SK-N-SH (cell line): Measurements from ENCODE around the gene TCFL5. TPM values are rescaled to one million over a fixed set of nuclear protein-coding genes. Genes with fewer than 3 reads are reported as not detected.

Experiments
- CTCF ChIA-PET: fragments of 300-600, 350-600 bp; formaldehyde crosslinking; extraction: SDS; loops from one replicate; lab custom pipeline; 2021; lab: Yijun Ruan, JAX
- POLR2A ChIA-PET: fragments of 350-600 bp; sonication (Branson Sonifier 250); formaldehyde crosslinking; extraction: SDS; loops from one replicate; lab custom pipeline; 2020; ENCODE audit warnings: antibody characterized with exemption, inconsistent platforms; lab: Yijun Ruan, JAX
- DNase-seq: peaks from one replicate; pipeline ENCODE4 v3.0.0; 2012
- H2AFZ ChIP-seq: fragments of 200-600 bp; sonication (generic); 2 replicates; pipeline ENCODE4 v1.8.1; 2016; ENCODE audit warnings: antibody characterized with exemption, mild to moderate bottlenecking, low read depth
- H3F3A ChIP-seq: fragments of 200-600 bp; sonication (generic); replicated peaks from 2 replicates; pipeline ENCODE3; 2016; ENCODE audit warnings: antibody characterized with exemption, mild to moderate bottlenecking; ENCODE audit not compliant: insufficient read depth
- H3K27ac ChIP-seq, 2 experiments: fragments of 200-500 bp in 1 of 2; fragments of 200-600 bp in 1 of 2; sonication (Bioruptor generic) in 1 of 2; sonication (generic), shearing (Covaris generic) in 1 of 2; 2 replicates each; pipeline versions ENCODE4 v1.5.1 to v1.6.1; 2014 to 2016; ENCODE audit warnings: low read depth in 2 of 2, inconsistent platforms in 1 of 2, low read length in 1 of 2, mild to moderate bottlenecking in 1 of 2, mixed read lengths in 1 of 2
- H3K27me3 ChIP-seq: fragments of 200-600 bp; sonication (generic), shearing (Covaris generic); 2 replicates; pipeline ENCODE4 v1.6.1; 2016; ENCODE audit warnings: mixed run types; ENCODE audit not compliant: insufficient read depth
- H3K36me3 ChIP-seq, 2 experiments: fragments of 200-500 bp in 1 of 2; fragments of 200-600 bp in 1 of 2; sonication (Bioruptor generic) in 1 of 2; sonication (generic) in 1 of 2; replicated peaks in 1 of 2; 2 replicates each; pipeline versions ENCODE3 to v1.5.1; 2014 to 2016; ENCODE audit warnings: low read length in 1 of 2, mild to moderate bottlenecking in 1 of 2; ENCODE audit not compliant: insufficient read depth in 2 of 2, control insufficient read depth in 1 of 2
- H3K4me1 ChIP-seq, 2 experiments: fragments of 200-500 bp in 1 of 2; fragments of 200-600 bp in 1 of 2; sonication (Bioruptor generic) in 1 of 2; sonication (generic), shearing (Covaris generic) in 1 of 2; 2 replicates each; pipeline versions ENCODE4 v1.5.1 to v1.6.1; 2014 to 2016; ENCODE audit warnings: low read depth in 1 of 2, low read length in 1 of 2, mixed run types in 1 of 2; ENCODE audit not compliant: insufficient read depth in 2 of 2, control insufficient read depth in 1 of 2
- H3K4me2 ChIP-seq: fragments of 200-600 bp; sonication (generic), shearing (Covaris generic); 2 replicates; pipeline ENCODE4 v1.6.1; 2017; ENCODE audit warnings: mixed run types
- H3K4me3 ChIP-seq, 2 experiments: fragments of 200-500 bp in 1 of 2; fragments of 200-600 bp in 1 of 2; sonication (Bioruptor generic) in 1 of 2; sonication (generic), shearing (Covaris generic) in 1 of 2; 2 replicates each; pipeline versions ENCODE4 v1.5.1 to v1.8.1; 2014 to 2016; ENCODE audit warnings: low read depth in 2 of 2, inconsistent platforms in 1 of 2, low read length in 1 of 2, mild to moderate bottlenecking in 1 of 2, mixed read lengths in 1 of 2, moderate library complexity in 1 of 2
- H3K79me2 ChIP-seq: fragments of 200-600 bp; sonication (generic); 2 replicates; pipeline ENCODE4 v1.8.1; 2017; ENCODE audit warnings: mild to moderate bottlenecking; ENCODE audit not compliant: insufficient read depth
- H3K9ac ChIP-seq: fragments of 200-600 bp; sonication (generic); 2 replicates; pipeline ENCODE4 v1.6.1; 2017; ENCODE audit warnings: mixed run types
- H3K9me2 ChIP-seq: fragments of 200-600 bp; sonication (generic); 2 replicates; pipeline ENCODE4 v1.6.1; 2017; ENCODE audit warnings: mixed run types
- H3K9me3 ChIP-seq: fragments of 200-600 bp; sonication (generic); 2 replicates; pipeline ENCODE4 v1.6.1; 2017; ENCODE audit warnings: mixed run types, mild to moderate bottlenecking, moderate library complexity
- H4K20me1 ChIP-seq: fragments of 200-600 bp; sonication (generic); 2 replicates; pipeline ENCODE4 v1.6.1; 2017; ENCODE audit warnings: mild to moderate bottlenecking, mixed run types; ENCODE audit not compliant: insufficient read depth
- EP300 ChIP-seq, 2 experiments: IDR thresholded peaks; 2 replicates each; pipeline versions ENCODE4 v1.4.0 to v1.6.1; 2012; ENCODE audit warnings: borderline replicate concordance in 1 of 2, low read depth in 1 of 2, low read length in 1 of 2
- EZH2phosphoT487 ChIP-seq: fragments of 200-600 bp; sonication (generic); IDR thresholded peaks from 2 replicates; pipeline ENCODE4 v1.6.1; 2017; ENCODE audit warnings: low read depth, mixed run types, mild to moderate bottlenecking, antibody characterized with exemption, moderate library complexity, borderline replicate concordance
- FOSL2 ChIP-seq: IDR thresholded peaks from 2 replicates; pipeline ENCODE4 v1.4.0; 2012; ENCODE audit warnings: low read depth, mild to moderate bottlenecking, moderate library complexity, borderline replicate concordance
- FOXM1 ChIP-seq: IDR thresholded peaks from 2 replicates; pipeline ENCODE4 v1.4.0; 2012; ENCODE audit warnings: low read depth, mild to moderate bottlenecking
- GABPA ChIP-seq: IDR thresholded peaks from 2 replicates; pipeline ENCODE4 v1.4.0; 2012; ENCODE audit warnings: low read depth, mild to moderate bottlenecking
- GATA2 ChIP-seq: sonication (generic); formaldehyde crosslinking; IDR thresholded peaks from 2 replicates; pipeline ENCODE4 v1.5.0; 2020; ENCODE audit warnings: mild to moderate bottlenecking, missing genetic modification reagents
- IRF3 ChIP-seq: fragments of 150-350 bp; IDR thresholded peaks from 2 replicates; pipeline ENCODE4 v1.6.1; 2016; ENCODE audit warnings: mild to moderate bottlenecking, low read depth, low read length
- JUND ChIP-seq: IDR thresholded peaks from 2 replicates; pipeline ENCODE4 v1.4.0; 2012
- MXI1 ChIP-seq: IDR thresholded peaks from 2 replicates; pipeline ENCODE4 v1.6.1; 2012; ENCODE audit warnings: mild to moderate bottlenecking, low read depth, low read length, improper control_type of control experiment
- NFIC ChIP-seq: IDR thresholded peaks from 2 replicates; pipeline ENCODE4 v1.4.0; 2012; ENCODE audit warnings: borderline replicate concordance
- POLR2AphosphoS5 ChIP-seq: IDR thresholded peaks from 2 replicates; pipeline ENCODE4 v1.6.1; 2012; ENCODE audit warnings: low read depth, low read length
- RAD21 ChIP-seq: IDR thresholded peaks from 2 replicates; pipeline ENCODE4 v1.6.1; 2012; ENCODE audit warnings: mild to moderate bottlenecking, low read length
- RCOR1 ChIP-seq: fragments of 150-350 bp; IDR thresholded peaks from 2 replicates; pipeline ENCODE4 v1.6.1; 2017; ENCODE audit warnings: antibody characterized with exemption, low read length
- RXRA ChIP-seq: IDR thresholded peaks from 2 replicates; pipeline ENCODE4 v1.4.0; 2012; ENCODE audit warnings: low read depth, mild to moderate bottlenecking, borderline replicate concordance
- SIN3A ChIP-seq: IDR thresholded peaks from 2 replicates; pipeline ENCODE4 v1.6.1; 2012; ENCODE audit warnings: low read depth, mild to moderate bottlenecking, low read length, moderate library complexity, borderline replicate concordance
- TAF1 ChIP-seq: IDR thresholded peaks from 2 replicates; pipeline ENCODE4 v1.6.1; 2012; ENCODE audit warnings: low read depth, mild to moderate bottlenecking, low read length, moderate library complexity, borderline replicate concordance
- USF2 ChIP-seq: fragments of 150-350 bp; IDR thresholded peaks from 2 replicates; pipeline ENCODE4 v1.6.1; 2017; ENCODE audit warnings: antibody characterized with exemption, low read length, low read depth, borderline replicate concordance
- WGBS: methylation state at CpG from one replicate; pipeline ENCODE4 v1.1.6; 2017; ENCODE audit warnings: low lambda C conversion rate; 5-methylcytosine and 5-hydroxymethylcytosine counted together
- polyA plus RNA-seq, 3 experiments: library from polyadenylated mRNA; depleted of rRNA; stranded (reverse); fragments of >200 nt; gene quantifications; 2 replicates each; pipeline ENCODE4 v1.2.3, GENCODE V29; 2012
- TF ChIP-seq, protein P1 (sequence below): IDR thresholded peaks from 2 replicates; pipeline ENCODE4 v1.4.0; 2012; ENCODE audit warnings: low read depth, borderline replicate concordance
- TF ChIP-seq, protein P2 (sequence below): fragments of 200-600 bp; sonication (generic); IDR thresholded peaks from 2 replicates; pipeline ENCODE4 v1.6.1; 2017; ENCODE audit warnings: antibody characterized with exemption, mild to moderate bottlenecking, moderate library complexity
- TF ChIP-seq, protein P3 (sequence below): IDR thresholded peaks from 2 replicates; pipeline ENCODE4 v1.6.1; 2012; ENCODE audit warnings: mild to moderate bottlenecking, low read depth, low read length, moderate library complexity

The TCFL5 gene
- polyA plus RNA-seq, 1 of the 3 experiments (the other 2 are of a cell fraction), result 10.1 TPM

DNA sequence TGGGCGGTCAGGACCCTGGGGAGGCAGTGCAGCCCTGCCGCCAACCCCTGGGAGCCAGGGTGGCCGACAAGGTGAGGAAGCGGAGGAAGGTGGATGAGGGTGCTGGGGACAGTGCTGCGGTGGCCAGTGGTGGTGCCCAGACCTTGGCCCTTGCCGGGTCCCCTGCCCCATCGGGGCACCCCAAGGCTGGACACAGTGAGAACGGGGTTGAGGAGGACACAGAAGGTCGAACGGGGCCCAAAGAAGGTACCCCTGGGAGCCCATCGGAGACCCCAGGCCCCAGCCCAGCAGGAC lies 48.8 kb downstream of the TCFL5 start:
- Histone ChIP-seq H3K27me3 (no peaks in the 10 kb centered on the region), H3K9ac (no peak overlapping the region), H3K4me1 (peaks cover 4 to 30% of the 10 kb centered on the region in 2 experiments; a peak in 2 of 4 replicates), H3K79me2 (0 out of 2 replicates have a peak, but pooled peaks cover 3% of the 10 kb centered on the region), H2AFZ (no peak overlapping the region), H3K4me3 (no peak overlapping the region), H3K9me2 (no peaks in the 10 kb centered on the region), H3F3A (no peaks in the 10 kb centered on the region), H3K36me3 (peaks cover 12 to 51% of the 10 kb centered on the region in 2 experiments), H3K9me3 (no peaks in the 10 kb centered on the region), H3K27ac (no peak overlapping the region), H3K4me2 (no peak overlapping the region), H4K20me1 (peaks cover 10% of the 10 kb centered on the region)
- TF ChIP-seq FOXM1 (no peak), MXI1 (no peak), TAF1 (no peak), USF2 (no peak), GATA2 (no peak), IRF3 (no peak), JUND (no peak), FOSL2 (no peak), RAD21 (no peak), SIN3A (no peak), GABPA (no peak), RCOR1 (no peak), NFIC (no peak), RXRA (no peak), POLR2AphosphoS5 (no peak), EP300 (IDR thresholded peaks at IDR 0.05; ENCODE audit: borderline replicate concordance in 1 of 2, low read depth in 1 of 2, low read length in 1 of 2) (no peak), EZH2phosphoT487 (no peak)
- TF ChIP-seq, protein P1, sequence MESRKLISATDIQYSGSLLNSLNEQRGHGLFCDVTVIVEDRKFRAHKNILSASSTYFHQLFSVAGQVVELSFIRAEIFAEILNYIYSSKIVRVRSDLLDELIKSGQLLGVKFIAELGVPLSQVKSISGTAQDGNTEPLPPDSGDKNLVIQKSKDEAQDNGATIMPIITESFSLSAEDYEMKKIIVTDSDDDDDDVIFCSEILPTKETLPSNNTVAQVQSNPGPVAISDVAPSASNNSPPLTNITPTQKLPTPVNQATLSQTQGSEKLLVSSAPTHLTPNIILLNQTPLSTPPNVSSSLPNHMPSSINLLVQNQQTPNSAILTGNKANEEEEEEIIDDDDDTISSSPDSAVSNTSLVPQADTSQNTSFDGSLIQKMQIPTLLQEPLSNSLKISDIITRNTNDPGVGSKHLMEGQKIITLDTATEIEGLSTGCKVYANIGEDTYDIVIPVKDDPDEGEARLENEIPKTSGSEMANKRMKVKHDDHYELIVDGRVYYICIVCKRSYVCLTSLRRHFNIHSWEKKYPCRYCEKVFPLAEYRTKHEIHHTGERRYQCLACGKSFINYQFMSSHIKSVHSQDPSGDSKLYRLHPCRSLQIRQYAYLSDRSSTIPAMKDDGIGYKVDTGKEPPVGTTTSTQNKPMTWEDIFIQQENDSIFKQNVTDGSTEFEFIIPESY, result no peak
- TF ChIP-seq, protein P2, sequence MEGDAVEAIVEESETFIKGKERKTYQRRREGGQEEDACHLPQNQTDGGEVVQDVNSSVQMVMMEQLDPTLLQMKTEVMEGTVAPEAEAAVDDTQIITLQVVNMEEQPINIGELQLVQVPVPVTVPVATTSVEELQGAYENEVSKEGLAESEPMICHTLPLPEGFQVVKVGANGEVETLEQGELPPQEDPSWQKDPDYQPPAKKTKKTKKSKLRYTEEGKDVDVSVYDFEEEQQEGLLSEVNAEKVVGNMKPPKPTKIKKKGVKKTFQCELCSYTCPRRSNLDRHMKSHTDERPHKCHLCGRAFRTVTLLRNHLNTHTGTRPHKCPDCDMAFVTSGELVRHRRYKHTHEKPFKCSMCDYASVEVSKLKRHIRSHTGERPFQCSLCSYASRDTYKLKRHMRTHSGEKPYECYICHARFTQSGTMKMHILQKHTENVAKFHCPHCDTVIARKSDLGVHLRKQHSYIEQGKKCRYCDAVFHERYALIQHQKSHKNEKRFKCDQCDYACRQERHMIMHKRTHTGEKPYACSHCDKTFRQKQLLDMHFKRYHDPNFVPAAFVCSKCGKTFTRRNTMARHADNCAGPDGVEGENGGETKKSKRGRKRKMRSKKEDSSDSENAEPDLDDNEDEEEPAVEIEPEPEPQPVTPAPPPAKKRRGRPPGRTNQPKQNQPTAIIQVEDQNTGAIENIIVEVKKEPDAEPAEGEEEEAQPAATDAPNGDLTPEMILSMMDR, result no peak
- TF ChIP-seq, protein P3, sequence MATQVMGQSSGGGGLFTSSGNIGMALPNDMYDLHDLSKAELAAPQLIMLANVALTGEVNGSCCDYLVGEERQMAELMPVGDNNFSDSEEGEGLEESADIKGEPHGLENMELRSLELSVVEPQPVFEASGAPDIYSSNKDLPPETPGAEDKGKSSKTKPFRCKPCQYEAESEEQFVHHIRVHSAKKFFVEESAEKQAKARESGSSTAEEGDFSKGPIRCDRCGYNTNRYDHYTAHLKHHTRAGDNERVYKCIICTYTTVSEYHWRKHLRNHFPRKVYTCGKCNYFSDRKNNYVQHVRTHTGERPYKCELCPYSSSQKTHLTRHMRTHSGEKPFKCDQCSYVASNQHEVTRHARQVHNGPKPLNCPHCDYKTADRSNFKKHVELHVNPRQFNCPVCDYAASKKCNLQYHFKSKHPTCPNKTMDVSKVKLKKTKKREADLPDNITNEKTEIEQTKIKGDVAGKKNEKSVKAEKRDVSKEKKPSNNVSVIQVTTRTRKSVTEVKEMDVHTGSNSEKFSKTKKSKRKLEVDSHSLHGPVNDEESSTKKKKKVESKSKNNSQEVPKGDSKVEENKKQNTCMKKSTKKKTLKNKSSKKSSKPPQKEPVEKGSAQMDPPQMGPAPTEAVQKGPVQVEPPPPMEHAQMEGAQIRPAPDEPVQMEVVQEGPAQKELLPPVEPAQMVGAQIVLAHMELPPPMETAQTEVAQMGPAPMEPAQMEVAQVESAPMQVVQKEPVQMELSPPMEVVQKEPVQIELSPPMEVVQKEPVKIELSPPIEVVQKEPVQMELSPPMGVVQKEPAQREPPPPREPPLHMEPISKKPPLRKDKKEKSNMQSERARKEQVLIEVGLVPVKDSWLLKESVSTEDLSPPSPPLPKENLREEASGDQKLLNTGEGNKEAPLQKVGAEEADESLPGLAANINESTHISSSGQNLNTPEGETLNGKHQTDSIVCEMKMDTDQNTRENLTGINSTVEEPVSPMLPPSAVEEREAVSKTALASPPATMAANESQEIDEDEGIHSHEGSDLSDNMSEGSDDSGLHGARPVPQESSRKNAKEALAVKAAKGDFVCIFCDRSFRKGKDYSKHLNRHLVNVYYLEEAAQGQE, result no peak
- CTCF ChIA-PET, result no interaction called here
- no peak for DNase-seq
- WGBS, result 93% methylated on average over 7 of the region's 11 CpGs
- POLR2A ChIA-PET, result no interaction called here
